HEK293 (cell line): Measurements from ENCODE around the gene CTBP2.

Source experiments
- CTCF ChIA-PET: fragments of 350-600 bp; formaldehyde crosslinking; extraction: SDS; loops from one replicate; lab custom pipeline; 2021; ENCODE audit warnings: antibody characterized with exemption; lab: Yijun Ruan, JAX
- POLR2A ChIA-PET: fragments of 300-600 bp; formaldehyde crosslinking; extraction: SDS; loops from one replicate; lab custom pipeline; 2020; ENCODE audit warnings: antibody characterized with exemption, inconsistent platforms; lab: Yijun Ruan, JAX
- H3K27ac ChIP-seq: fragments of 200-500 bp; sonication (Bioruptor generic); 2 replicates; pipeline ENCODE4 v1.5.1; 2014; ENCODE audit warnings: low read depth, low read length, control low read depth, inconsistent platforms; ENCODE audit errors: extremely low read depth
- H3K36me3 ChIP-seq, 2 experiments: fragments of 200-500 bp in 1 of 2; sonication (Bioruptor generic) in 1 of 2; 1 replicate in 1 of 2; 2 replicates in 1 of 2; pipeline ENCODE4 v1.5.1; 2014 to 2017; ENCODE audit warnings: inconsistent platforms in 2 of 2, low read length in 2 of 2; ENCODE audit not compliant: control insufficient read depth in 2 of 2, insufficient read depth in 1 of 2
- H3K4me1 ChIP-seq: fragments of 200-500 bp; sonication (Bioruptor generic); 2 replicates; pipeline ENCODE4 v1.5.1; 2014; ENCODE audit warnings: mild to moderate bottlenecking, low read length, inconsistent platforms; ENCODE audit not compliant: control insufficient read depth, insufficient read depth
- H3K4me3 ChIP-seq: 2 replicates; pipeline ENCODE4 v1.5.1; 2011; ENCODE audit warnings: low read depth, mild to moderate bottlenecking, control low read depth, low read length, moderate library complexity
- H3K9me3 ChIP-seq: fragments of 200-500 bp; sonication (Bioruptor generic); 2 replicates; pipeline ENCODE4 v1.5.1; 2014; ENCODE audit warnings: low read depth, low read length, inconsistent platforms; ENCODE audit not compliant: control insufficient read depth, insufficient read depth
- ELK4 ChIP-seq: IDR thresholded peaks from 2 replicates; pipeline ENCODE4 v1.6.1; 2011; ENCODE audit warnings: mild to moderate bottlenecking, low read depth, low read length, borderline replicate concordance
- OVOL3 ChIP-seq: fragments of 450-650 bp; formaldehyde crosslinking; IDR thresholded peaks from 2 replicates; pipeline ENCODE4 v1.5.1; 2016; ENCODE audit warnings: missing biosample characterization, missing genetic modification characterization
- REST ChIP-seq: fragments of 450-650 bp; formaldehyde crosslinking; IDR thresholded peaks from 2 replicates; pipeline ENCODE4 v1.5.1; 2016; ENCODE audit warnings: missing biosample characterization, missing genetic modification characterization
- SCRT1 ChIP-seq: fragments of 450-650 bp; formaldehyde crosslinking; IDR thresholded peaks from 2 replicates; pipeline ENCODE4 v1.5.1; 2016; ENCODE audit warnings: missing biosample characterization, missing genetic modification characterization, borderline replicate concordance
- SCRT2 ChIP-seq: fragments of 450-650 bp; formaldehyde crosslinking; IDR thresholded peaks from 2 replicates; pipeline ENCODE4 v1.5.1; 2016; ENCODE audit warnings: missing biosample characterization, missing genetic modification characterization
- ZFP69B ChIP-seq: fragments of 450-650 bp; formaldehyde crosslinking; IDR thresholded peaks from 2 replicates; pipeline ENCODE4 v1.5.1; 2016; ENCODE audit warnings: missing biosample characterization, missing genetic modification characterization
- ZIC2 ChIP-seq: fragments of 450-650 bp; formaldehyde crosslinking; IDR thresholded peaks from 2 replicates; pipeline ENCODE4 v1.5.1; 2016; ENCODE audit warnings: missing biosample characterization, missing genetic modification characterization
- ZNF132 ChIP-seq: fragments of 450-650 bp; formaldehyde crosslinking; IDR thresholded peaks from 2 replicates; pipeline ENCODE4 v1.5.1; 2017; ENCODE audit warnings: missing biosample characterization, missing genetic modification characterization, borderline replicate concordance
- ZNF133 ChIP-seq: fragments of 450-650 bp; formaldehyde crosslinking; IDR thresholded peaks from 2 replicates; pipeline ENCODE4 v1.5.1; 2016; ENCODE audit warnings: missing biosample characterization, missing genetic modification characterization
- ZNF155 ChIP-seq: fragments of 450-650 bp; formaldehyde crosslinking; IDR thresholded peaks from 2 replicates; pipeline ENCODE4 v1.5.1; 2016; ENCODE audit warnings: missing biosample characterization, missing genetic modification characterization
- ZNF239 ChIP-seq: fragments of 450-650 bp; formaldehyde crosslinking; IDR thresholded peaks from 2 replicates; pipeline ENCODE4 v1.5.1; 2016; ENCODE audit warnings: missing biosample characterization, missing genetic modification characterization
- ZNF274 ChIP-seq, 2 experiments: fragments of 200-500 bp in 1 of 2; fragments of 450-650 bp in 1 of 2; sonication (Bioruptor generic) in 1 of 2; formaldehyde crosslinking in 1 of 2; IDR thresholded peaks; 2 replicates each; pipeline versions ENCODE4 v1.5.1 to v1.6.1; 2014 to 2016; ENCODE audit warnings: borderline replicate concordance in 1 of 2, inconsistent platforms in 1 of 2, low read length in 1 of 2, missing biosample characterization in 1 of 2, missing genetic modification characterization in 1 of 2
- ZNF292 ChIP-seq: fragments of 450-650 bp; formaldehyde crosslinking; IDR thresholded peaks from 2 replicates; pipeline ENCODE4 v1.5.1; 2016; ENCODE audit warnings: low read depth, missing biosample characterization, missing genetic modification characterization, borderline replicate concordance
- ZNF335 ChIP-seq: fragments of 450-650 bp; formaldehyde crosslinking; conservative IDR thresholded peaks from 2 replicates; pipeline ENCODE4 v1.5.1; 2016; ENCODE audit warnings: missing biosample characterization, missing genetic modification characterization
- ZNF366 ChIP-seq: fragments of 450-650 bp; formaldehyde crosslinking; conservative IDR thresholded peaks from 2 replicates; pipeline ENCODE4 v1.5.1; 2016; ENCODE audit warnings: missing biosample characterization, missing genetic modification characterization
- ZNF449 ChIP-seq: fragments of 450-650 bp; formaldehyde crosslinking; IDR thresholded peaks from 2 replicates; pipeline ENCODE4 v1.5.1; 2017; ENCODE audit warnings: missing biosample characterization, mild to moderate bottlenecking, missing genetic modification characterization, moderate library complexity
- ZNF514 ChIP-seq: fragments of 450-650 bp; formaldehyde crosslinking; IDR thresholded peaks from 2 replicates; pipeline ENCODE4 v1.5.1; 2016; ENCODE audit warnings: missing biosample characterization, missing genetic modification characterization
- ZNF660 ChIP-seq: fragments of 450-650 bp; IDR thresholded peaks from 2 replicates; pipeline ENCODE4 v1.5.1; 2018; ENCODE audit warnings: missing biosample characterization, mild to moderate bottlenecking, missing genetic modification characterization
- TF ChIP-seq, protein P1 (sequence below): fragments of 450-650 bp; formaldehyde crosslinking; IDR thresholded peaks from 2 replicates; pipeline ENCODE4 v1.5.1; 2016; ENCODE audit warnings: missing biosample characterization, missing genetic modification characterization
- TF ChIP-seq, protein P2 (sequence below): fragments of 450-650 bp; formaldehyde crosslinking; IDR thresholded peaks from 2 replicates; pipeline ENCODE4 v1.5.1; 2016; ENCODE audit warnings: missing biosample characterization, missing genetic modification characterization

CTBP2 gene

GRCh38 chr10:125111118-125111727 lies 49.1 kb downstream of the CTBP2 start:
- Histone ChIP-seq H3K27ac (no peak overlapping the region), H3K4me3 (no peak overlapping the region), H3K36me3 (peaks cover 6 to 46% of the 10 kb centered on the region in 2 experiments; a peak in 2 of 3 replicates), H3K4me1 (0 out of 2 replicates have a peak, but pooled peaks cover 3% of the 10 kb centered on the region), H3K9me3 (no peaks in the 10 kb centered on the region)
- POLR2A ChIA-PET = interaction anchor here (0.7 kb wide), 1 partner anchor 24 kb away, joined by 4 read pairs; no protein-coding TSS in a partner anchor
- CTCF ChIA-PET = no interaction called here
- TF ChIP-seq ZNF366 (tag by site-specific recombination) = no peak
- TF ChIP-seq ZNF132 (tag by site-specific recombination) = no peak
- no peak for TF ChIP-seq ZFP69B (tag by site-specific recombination)
- no peak for TF ChIP-seq ELK4
- no peak for TF ChIP-seq ZNF660 (tag by site-specific recombination)
- TF ChIP-seq SCRT1 (tag by site-specific recombination) = no peak
- TF ChIP-seq ZNF155 (tag by site-specific recombination) = no peak
- TF ChIP-seq, all 188 proteins: peak for 0

DNA sequence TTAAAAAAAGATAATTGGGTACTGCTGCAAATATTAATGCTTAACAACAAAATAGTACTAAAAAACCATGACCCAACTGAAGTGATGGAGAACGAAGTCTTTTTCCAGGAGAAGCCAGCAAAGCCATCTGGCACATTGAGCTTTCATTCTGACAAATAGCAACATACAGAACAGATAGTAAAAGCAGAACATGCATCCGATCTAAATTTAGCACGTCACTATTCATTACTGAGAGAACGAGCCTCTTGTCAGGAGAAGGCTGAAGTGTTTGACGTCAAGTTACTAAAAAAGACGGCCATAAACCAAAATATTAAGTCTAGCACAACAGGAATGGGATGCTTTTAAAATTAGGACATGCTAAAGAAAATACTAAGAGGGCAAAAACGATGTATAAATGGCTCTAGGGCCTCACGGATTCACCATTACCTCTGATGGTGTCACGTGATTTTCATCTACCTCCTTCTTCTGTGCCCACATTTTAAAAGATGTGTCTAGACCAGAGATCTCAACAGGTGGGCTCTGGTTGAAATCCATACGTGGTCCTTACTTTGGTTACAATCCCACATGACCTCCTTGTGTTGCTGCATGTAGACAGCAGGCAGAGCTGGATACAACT lies 52.3 kb downstream of the CTBP2 start:
- ChIA-PET POLR2A (no interaction called here), CTCF (no interaction called here)
- Histone ChIP-seq H3K4me1 (peaks cover 7% of the 10 kb centered on the region; the same call in 1 of the 2 replicates), H3K9me3 (no peaks in the 10 kb centered on the region), H3K27ac (no peak overlapping the region), H3K36me3 (peaks cover 6 to 50% of the 10 kb centered on the region in 2 experiments; a peak in 2 of 3 replicates), H3K4me3 (no peak overlapping the region)
- no peak for TF ChIP-seq ZNF239 (tag by site-specific recombination)
- TF ChIP-seq ZNF514 = no peak
- no peak for TF ChIP-seq ZNF335 (tag by site-specific recombination)
- no peak for TF ChIP-seq ZNF274 (IDR thresholded peaks at IDR 0.05; ENCODE audit: low read length)
- no peak for TF ChIP-seq ZNF274 (tag by site-specific recombination; IDR thresholded peaks at IDR 0.05; ENCODE audit: borderline replicate concordance)
- peak; percentile 97 for TF ChIP-seq ZNF133 (tag by site-specific recombination)
- TF ChIP-seq OVOL3 = no peak
- TF ChIP-seq, protein P1, sequence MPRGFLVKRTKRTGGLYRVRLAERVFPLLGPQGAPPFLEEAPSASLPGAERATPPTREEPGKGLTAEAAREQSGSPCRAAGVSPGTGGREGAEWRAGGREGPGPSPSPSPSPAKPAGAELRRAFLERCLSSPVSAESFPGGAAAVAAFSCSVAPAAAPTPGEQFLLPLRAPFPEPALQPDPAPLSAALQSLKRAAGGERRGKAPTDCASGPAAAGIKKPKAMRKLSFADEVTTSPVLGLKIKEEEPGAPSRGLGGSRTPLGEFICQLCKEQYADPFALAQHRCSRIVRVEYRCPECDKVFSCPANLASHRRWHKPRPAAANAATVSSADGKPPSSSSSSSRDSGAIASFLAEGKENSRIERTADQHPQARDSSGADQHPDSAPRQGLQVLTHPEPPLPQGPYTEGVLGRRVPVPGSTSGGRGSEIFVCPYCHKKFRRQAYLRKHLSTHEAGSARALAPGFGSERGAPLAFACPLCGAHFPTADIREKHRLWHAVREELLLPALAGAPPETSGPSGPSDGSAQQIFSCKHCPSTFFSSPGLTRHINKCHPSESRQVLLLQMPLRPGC (tag by site-specific recombination) = no peak
- TF ChIP-seq ZNF292 (tag by site-specific recombination) = no peak
- TF ChIP-seq, protein P2, sequence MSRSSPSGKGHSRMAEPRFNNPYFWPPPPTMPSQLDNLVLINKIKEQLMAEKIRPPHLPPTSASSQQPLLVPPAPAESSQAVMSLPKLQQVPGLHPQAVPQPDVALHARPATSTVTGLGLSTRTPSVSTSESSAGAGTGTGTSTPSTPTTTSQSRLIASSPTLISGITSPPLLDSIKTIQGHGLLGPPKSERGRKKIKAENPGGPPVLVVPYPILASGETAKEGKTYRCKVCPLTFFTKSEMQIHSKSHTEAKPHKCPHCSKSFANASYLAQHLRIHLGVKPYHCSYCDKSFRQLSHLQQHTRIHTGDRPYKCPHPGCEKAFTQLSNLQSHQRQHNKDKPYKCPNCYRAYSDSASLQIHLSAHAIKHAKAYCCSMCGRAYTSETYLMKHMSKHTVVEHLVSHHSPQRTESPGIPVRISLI (tag by site-specific recombination) = no peak
- no peak for TF ChIP-seq ZNF449
- TF ChIP-seq REST = no peak
- peak; percentile 32; the same call in 1 of the 2 replicates for TF ChIP-seq SCRT2
- no peak for TF ChIP-seq ZIC2 (tag by site-specific recombination)
